ENCODE data around the gene MINDY3.

GRCh38 chr10:15896654-15897053 is 36.3 kb upstream of the MINDY3 start:
- TF ChIP-seq ZNF274 (IDR thresholded peaks at IDR 0.05; ENCODE audit: low read depth, low read length) (no peak), SUZ12 (IDR thresholded peaks at IDR 0.05; ENCODE audit: extremely low read depth, insufficient read depth, insufficient read length) (no peak)
